ENCODE results near the gene OTUD3.

The OTUD3 gene

DNA sequence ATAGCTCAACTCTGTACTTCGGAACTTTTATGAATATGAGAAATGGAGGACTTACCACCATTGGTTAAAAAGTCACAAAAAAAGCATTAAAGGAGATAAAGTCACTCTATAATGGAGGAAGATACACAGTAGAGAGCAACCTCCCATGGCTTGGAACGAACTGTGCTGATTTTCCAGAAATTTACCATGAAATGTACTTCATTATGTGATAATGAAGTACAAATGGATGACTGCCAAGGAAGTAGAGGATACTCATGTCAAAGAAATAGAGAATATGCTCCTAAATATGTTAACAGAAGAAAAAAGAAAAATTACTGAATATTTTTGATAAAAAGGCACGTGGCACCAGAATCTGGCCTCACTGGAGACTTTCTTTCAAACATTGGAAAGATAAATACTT lies 64.8 kb downstream of the OTUD3 start:
- DNase-seq (ENCODE audit: low read depth, low spot score), result no peak

DNA sequence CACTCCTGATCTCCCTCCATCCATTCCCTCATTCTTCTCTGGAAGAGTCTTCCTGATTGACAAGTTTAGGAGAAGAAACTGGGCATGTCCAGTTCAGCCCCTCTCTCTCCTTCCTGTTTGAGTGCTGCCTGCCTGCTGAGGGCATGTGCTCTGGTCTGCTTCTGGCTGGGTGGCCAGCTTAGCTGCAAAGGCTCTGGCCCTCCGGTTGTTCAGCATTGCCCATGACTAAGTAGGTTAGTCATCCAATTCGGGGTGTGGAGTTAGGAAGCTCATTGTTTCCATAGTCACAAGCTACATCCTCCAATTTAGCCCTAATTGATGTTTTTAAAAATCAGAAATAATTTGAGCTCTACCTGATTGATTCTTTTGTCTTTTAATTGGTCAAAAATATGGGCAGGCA lies 66.8 kb downstream of the OTUD3 start:
- peak; percentile 71 for DNase-seq (ENCODE audit: low read depth, low spot score)

DNA sequence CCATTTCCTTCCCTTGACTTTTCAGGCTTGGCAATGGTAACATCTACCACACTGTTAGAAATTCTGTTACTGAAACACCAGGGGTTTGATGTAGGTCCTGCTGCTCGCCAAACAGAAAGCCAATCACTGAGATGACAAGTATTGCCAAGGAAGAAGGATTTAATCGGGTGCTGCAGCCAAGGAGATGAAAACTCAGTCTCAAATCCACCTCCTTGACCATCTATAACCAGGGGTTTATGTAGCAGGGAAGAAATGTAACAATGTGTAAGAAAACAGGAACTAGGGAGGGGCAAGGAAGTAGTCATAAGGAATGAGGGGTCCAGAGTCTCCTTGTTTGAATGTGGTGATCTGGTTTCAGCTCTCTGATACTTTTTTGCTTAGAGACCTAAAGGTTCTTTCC lies 71.9 kb downstream of the OTUD3 start:
- no peak for DNase-seq (ENCODE audit: low read depth, low spot score)

DNA sequence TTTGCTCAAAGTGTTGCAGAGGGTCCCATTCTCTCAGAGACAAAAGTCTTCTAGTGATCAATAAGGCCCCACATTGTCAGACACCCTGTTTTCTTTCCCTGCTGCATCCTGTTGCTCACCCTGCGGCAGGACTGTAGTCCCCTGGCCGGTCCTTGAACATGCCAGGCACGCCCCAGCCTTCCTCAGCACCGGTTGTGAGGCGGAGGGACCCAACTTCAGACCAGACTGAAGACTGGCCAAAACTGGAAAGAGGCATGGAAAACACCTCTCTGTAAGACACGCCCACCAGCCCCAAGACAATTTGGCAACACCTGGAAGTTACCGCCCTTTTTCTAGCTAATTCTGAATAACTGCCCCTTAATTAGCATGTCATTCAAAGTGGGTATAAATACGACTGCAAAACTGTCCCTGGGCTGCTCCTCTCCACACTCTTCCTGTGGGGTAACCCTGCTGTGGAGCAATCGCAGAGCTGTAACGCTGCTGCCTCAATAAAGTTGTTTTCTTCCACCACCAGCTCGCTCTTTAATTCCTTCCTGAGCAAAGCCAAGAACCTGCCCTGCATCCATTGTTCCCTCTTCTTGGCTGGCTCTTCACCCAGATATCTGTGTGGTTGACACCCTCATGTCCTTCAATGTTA lies 73.5 kb downstream of the OTUD3 start:
- DNase-seq (ENCODE audit: low read depth, low spot score), result no peak

DNA sequence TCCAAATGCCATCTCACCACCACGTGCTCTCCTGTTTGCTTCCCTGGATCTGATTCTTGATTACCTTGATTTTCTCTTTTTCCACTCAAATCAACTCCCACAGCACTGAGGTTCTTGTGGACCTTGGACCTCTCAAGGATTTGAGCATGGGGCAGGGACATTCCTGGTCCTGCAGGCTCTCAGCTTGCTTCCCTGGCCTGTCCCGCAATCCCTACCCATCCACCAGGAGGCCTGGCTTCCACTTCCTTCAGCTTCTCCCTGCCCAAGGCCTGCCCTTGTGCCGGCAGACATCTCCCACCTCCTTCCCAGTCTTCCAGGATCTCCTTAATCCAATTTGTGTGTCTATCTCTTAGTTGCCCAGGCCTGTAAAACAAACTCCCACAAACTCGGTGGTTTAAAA lies 75.6 kb downstream of the OTUD3 start:
- no peak for DNase-seq (ENCODE audit: low read depth, low spot score)

DNA sequence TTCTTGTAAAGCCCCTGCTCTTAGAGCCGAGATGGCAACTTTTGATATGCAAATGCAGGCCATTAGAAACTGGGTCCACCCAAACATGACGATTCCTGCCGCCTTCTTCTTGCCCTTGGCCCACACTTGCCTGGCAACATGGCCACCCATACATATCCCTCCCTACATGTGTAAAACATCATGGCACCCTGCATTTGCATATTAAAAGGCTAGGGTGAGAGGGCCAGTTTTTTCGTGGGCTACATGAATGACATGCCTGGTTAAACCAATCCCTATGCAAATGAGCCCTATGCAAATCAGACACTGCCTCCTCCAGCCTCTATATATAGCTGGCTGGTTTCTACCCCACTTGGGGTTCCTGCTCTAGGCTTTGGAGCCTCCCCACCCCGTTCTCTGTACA lies 78.4 kb downstream of the OTUD3 start:
- no peak for DNase-seq (ENCODE audit: low read depth, low spot score)

Data from astrocyte of the hippocampus (primary cell).